Inflammatory macrophage (primary cell): ENCODE measurements around the gene ISG15.
A peak's percentile ranks its signal among the peaks of the same experiment; 100 is the strongest.
"Not testable (repeated sequence)": the region's sequence is repeated elsewhere in the genome, so short reads cannot be mapped to it uniquely, and the experiment has no call there.

Experiments used
- DNase-seq, 2 donors: peaks; one replicate each; pipeline ENCODE4 v3.0.0-alpha.2; 2020 to 2022

ISG15 gene

DNA sequence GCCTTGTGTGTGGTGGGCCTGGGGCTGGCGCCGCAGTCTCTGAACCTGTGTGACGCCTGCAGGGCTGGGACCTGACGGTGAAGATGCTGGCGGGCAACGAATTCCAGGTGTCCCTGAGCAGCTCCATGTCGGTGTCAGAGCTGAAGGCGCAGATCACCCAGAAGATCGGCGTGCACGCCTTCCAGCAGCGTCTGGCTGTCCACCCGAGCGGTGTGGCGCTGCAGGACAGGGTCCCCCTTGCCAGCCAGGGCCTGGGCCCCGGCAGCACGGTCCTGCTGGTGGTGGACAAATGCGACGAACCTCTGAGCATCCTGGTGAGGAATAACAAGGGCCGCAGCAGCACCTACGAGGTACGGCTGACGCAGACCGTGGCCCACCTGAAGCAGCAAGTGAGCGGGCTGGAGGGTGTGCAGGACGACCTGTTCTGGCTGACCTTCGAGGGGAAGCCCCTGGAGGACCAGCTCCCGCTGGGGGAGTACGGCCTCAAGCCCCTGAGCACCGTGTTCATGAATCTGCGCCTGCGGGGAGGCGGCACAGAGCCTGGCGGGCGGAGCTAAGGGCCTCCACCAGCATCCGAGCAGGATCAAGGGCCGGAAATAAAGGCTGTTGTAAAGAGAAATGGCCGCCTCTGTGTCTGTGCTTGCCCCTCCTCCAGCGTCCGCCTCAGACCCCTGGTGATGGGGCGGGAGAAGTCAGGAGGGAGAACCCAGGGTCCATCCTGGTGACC, 788 bp downstream of the ISG15 start:
- no peak for DNase-seq

GRCh38 chr1:1014799-1015681, 1.7 kb downstream of the ISG15 start:
- no peak for DNase-seq

- not testable (repeated sequence) for DNase-seq
Measured at GRCh38 chr1:1017397-1018320, 4.4 kb downstream of the ISG15 start.

GRCh38 chr1:1018321-1018685, 5.0 kb downstream of the ISG15 start:
- not testable (repeated sequence) for DNase-seq

DNA sequence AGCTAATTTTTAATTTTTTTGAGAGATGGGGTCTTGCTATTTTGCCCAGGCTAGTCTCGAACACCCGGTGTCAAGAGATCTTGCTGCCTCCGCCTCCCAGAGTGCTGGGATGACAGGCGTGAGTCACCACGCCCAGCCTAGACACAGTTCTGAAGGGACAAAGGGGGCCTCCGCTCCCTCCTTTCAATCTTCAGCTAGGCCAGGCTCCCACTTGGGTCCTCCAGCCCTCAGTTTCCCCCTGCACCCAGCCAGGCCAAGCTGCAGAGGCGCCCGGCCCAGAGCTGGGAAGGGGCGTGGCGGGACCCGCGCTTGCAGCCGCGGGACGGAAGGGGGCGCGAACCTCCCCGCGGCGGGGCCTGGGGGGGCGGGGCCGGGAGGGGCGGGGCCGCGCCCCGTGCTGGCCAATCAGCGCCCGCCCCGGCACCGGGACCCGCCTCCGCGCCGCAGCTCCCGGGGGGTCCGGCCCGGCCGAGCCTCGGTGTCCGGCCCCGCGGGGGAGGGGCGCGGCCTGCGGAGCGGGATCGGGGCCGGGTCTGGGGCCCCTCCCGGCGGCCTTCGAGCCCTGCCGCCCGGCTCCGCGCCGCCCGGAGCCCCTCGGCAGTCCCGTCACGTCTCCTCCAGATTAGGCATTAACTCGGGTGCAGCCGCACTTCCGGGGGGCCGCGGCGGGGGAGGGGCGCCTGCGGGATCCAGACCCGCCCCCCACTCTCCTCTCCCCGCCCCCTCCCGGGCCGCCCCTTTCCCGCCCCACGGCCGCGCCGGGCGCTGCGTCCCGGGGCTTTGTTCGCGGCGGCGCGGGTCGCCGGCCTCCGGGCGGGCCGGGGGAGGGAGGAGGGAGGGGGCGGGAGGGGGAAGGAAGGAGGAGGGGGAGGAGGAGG, 6.1 kb downstream of the ISG15 start:
- peak; percentile 76 to 90 for DNase-seq

DNA sequence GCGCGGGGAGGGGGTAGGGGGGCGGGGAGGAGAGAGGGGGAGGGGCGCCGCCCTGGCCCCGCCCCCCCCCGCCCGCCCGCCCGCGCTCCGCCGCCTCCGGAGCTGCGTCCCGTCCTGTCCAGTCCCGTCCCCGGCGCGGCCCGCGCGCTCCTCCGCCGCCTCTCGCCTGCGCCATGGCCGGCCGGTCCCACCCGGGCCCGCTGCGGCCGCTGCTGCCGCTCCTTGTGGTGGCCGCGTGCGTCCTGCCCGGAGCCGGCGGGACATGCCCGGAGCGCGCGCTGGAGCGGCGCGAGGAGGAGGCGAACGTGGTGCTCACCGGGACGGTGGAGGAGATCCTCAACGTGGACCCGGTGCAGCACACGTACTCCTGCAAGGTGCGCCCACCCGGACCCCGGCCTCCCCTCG, 6.7 kb downstream of the ISG15 start, which contains the start of gene AGRN:
Gene AGRN (plus strand): TSS at position 121 of the 405 bp plus-strand sequence. CDS start 53 bp downstream, at position 174.
- DNase-seq, result peak in 1 of 2 donors; percentile 44

DNA sequence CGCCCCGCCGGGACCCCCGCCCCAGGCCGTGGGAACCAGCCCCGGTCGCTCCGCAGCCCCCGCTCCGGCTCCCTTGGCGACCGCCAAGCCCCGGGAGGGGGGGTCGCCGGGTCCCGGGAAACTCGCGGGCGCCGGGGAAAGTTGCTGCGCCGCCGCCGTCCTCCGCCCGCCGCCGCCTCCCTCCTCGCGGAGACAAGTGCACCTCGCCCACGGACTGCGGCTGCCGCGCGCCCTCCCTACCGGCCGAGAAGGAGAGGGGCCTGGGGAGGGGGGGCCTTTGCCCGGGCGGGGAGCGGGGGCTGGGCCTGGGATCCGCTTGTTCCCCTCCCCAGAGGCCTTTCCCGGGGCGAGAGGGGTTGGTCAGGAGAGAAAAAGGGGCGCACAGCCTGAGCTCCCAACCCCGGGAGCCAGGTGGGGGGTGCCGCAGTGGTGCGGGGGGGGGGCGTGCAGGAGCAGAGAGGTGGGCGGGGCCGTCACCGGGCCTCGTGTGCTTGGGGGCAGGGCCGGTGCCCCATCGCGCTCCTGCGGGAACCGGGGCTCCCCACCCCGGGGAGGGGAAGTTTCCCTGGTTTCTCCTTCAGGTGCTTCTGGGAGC, 7.2 kb downstream of the ISG15 start:
- DNase-seq, result no peak

DNA sequence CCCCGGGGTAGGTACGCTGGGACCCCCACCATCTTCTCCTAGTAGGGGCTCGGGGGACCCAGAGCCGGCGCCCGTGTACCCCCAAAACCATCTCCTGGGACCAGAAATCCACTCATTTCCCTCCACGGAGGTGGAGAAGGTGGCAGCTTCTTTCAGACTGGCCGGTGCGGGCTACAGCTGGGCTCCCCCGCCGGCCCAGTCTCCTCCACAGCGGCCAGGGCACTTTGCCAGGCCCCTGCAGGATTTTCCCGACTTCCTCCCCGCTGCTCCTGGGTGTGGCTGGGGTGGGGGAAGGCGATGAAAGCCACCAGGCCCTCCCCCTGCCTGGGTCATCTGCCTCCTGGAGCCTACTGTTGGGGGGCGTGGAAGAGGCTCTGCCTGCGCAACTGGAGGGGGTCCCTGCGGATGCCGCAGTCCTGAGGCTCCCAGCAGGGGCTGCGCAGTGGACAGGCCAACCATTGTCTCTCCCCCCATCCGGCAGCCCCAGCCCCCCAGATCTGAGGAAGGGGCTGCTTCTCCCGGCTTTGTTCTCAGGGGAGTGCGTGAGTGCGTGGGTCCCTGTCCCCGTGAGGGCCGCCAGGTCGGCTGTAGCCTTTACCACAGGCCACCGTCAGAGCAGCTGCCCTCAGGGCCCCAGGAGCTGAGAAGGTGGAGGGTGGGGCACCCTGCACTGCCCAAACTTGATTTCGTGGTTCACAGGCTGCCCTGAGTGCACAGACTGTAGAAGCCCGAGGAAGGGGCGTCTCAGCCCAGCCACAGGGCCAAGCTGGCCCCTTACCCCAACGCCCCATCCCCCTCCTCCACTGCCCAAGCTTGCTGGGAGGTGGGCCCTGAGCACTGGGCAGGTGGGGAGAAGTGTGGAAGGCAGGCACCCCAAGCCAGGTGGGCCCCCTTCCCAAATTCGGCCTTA, 8.0 kb downstream of the ISG15 start:
- DNase-seq, result peak; percentile 20 to 49

- DNase-seq, result no peak
Measured at GRCh38 chr1:1021920-1022259, 8.6 kb downstream of the ISG15 start.

DNA sequence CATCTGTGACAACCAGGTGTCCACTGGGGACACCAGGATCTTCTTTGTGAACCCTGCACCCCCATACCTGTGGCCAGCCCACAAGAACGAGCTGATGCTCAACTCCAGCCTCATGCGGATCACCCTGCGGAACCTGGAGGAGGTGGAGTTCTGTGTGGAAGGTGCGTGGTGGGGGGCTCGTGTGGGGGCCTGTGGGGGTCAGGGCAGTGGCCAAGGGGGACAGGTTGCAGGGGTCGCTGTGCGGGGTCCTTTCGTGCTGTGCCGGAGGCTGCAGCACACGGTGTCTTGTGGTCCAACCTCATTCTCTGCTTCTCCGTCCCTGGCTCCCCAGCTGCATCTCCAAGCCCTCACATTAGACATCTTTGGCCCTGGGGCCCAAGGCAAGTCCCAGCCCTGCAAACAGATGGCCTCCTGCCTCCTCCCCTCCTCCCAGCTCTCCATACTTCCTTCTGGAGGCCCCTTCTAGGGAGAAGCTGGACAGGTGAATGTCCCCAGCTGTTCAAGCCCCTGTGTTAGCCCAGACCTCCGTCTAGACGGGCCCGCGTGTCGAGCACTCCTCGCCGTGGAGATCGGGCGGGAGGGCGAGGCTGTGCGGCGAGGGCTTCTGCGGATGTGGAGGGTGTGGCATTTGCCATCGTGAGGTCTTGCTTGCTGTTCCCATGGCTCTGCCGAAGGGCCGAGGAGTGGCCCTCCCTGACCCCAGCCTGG, 9.2 kb downstream of the ISG15 start:
- DNase-seq, result no peak

- DNase-seq, result no peak
Measured at GRCh38 chr1:1023700-1024099, 10.4 kb downstream of the ISG15 start.

GRCh38 chr1:1024149-1024770, 11.0 kb downstream of the ISG15 start:
- no peak for DNase-seq

- DNase-seq, result no peak
Measured at GRCh38 chr1:1024771-1025699, 11.7 kb downstream of the ISG15 start.

DNA sequence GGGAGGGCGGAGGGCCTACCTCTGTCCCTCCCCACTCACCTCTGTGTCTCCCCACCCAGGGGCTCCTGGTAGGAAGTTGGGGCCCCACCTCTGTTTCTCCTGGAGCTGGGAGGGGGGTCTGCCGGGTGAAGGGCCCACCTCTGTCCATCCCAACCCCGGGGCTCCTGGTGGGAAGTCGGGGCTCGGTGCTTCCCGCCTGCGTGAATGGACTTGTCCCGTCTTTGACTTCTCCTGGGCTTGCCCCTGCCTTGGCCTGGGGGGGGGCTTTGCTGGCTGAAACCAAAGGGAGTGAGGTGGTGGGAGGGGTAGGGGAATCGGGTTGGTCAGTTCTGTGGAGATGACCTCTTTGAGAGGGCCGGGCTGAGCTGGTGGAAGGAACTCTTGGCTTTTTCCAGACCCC, 12.4 kb downstream of the ISG15 start:
- DNase-seq, result no peak

- no peak for DNase-seq
Measured at GRCh38 chr1:1026599-1027413, 13.5 kb downstream of the ISG15 start.

DNA sequence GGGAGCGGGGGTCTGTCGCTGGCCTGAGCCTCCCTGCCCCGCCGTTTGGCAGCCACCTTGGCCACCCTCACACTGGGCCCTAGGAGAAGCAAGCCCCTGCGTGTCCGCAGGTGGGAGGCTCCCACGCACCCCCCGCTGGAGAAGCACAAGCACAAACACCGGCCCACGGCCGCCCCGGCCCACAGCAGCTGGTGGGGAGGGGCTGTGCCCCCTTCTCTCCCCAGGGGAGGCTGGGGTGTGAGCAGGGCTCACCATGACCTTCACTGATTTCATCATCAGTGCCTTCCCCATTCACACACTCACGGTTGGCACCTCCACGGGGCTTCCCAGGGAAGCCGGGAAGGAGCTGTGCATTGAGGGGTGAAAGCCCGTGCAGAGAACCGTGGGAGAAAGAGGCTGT, 14.5 kb downstream of the ISG15 start:
- DNase-seq, result no peak
